Activated CD4-positive, CD25-positive, alpha-beta regulatory T cell treated with anti-CD3 and anti-CD28 coated beads, Interleukin-2, amount 50 U/mL, for 24 hours (primary cell): Measurements from ENCODE around the gene RRAGD.
A peak's percentile ranks its signal among the peaks of the same experiment; 100 is the strongest.

Source experiments
- ATAC-seq, 2 donors: fragments of 150-1000 bp; cut with Tn5 transposase; one replicate each; pipeline ENCODE4 v1.10.0; 2021; ENCODE audit warnings: mild to moderate bottlenecking in 1 of 2, moderate library complexity in 1 of 2

Gene RRAGD

GRCh38 chr6:89412071-89413005 lies at the start of gene RRAGD:
TSS of gene RRAGD (minus strand) at chr6:89412273. CDS start at chr6:89411993, 280 bp downstream.
- ATAC-seq: peak; percentile 87 to 89

GRCh38 chr6:89460713-89461112 lies 48.6 kb upstream of the RRAGD start:
- ATAC-seq: no peak

GRCh38 chr6:89459501-89459900 lies 47.4 kb upstream of the RRAGD start:
- ATAC-seq: no peak

GRCh38 chr6:89458704-89459103 lies 46.6 kb upstream of the RRAGD start:
- no peak for ATAC-seq

GRCh38 chr6:89454300-89454699 lies 42.2 kb upstream of the RRAGD start:
- no peak for ATAC-seq

GRCh38 chr6:89452281-89452680 lies 40.2 kb upstream of the RRAGD start:
- ATAC-seq: no peak

- no peak for ATAC-seq
Observed at GRCh38 chr6:89449193-89449592, 37.1 kb upstream of the RRAGD start.

GRCh38 chr6:89443658-89444057 lies 31.6 kb upstream of the RRAGD start:
- no peak for ATAC-seq

- ATAC-seq: no peak
Observed at GRCh38 chr6:89440200-89440599, 28.1 kb upstream of the RRAGD start.

- no peak for ATAC-seq
Observed at GRCh38 chr6:89439014-89439413, 26.9 kb upstream of the RRAGD start.

- ATAC-seq: no peak
Observed at GRCh38 chr6:89438248-89438647, 26.2 kb upstream of the RRAGD start.

- ATAC-seq: no peak
Observed at GRCh38 chr6:89436226-89436625, 24.2 kb upstream of the RRAGD start.

- no peak for ATAC-seq
Observed at GRCh38 chr6:89434954-89435353, 22.9 kb upstream of the RRAGD start.

- no peak for ATAC-seq
Observed at GRCh38 chr6:89434150-89434499, 22.1 kb upstream of the RRAGD start.

- no peak for ATAC-seq
Observed at GRCh38 chr6:89433252-89434149, 21.4 kb upstream of the RRAGD start.

GRCh38 chr6:89432875-89433251 lies 20.8 kb upstream of the RRAGD start, which contains the start of gene ANKRD6:
TSS of gene ANKRD6 (plus strand) at chr6:89433152. CDS start at chr6:89566977, 133,825 bp downstream.
- ATAC-seq: peak; percentile 91 to 93

- ATAC-seq: no peak
Observed at GRCh38 chr6:89430201-89430962, 18.3 kb upstream of the RRAGD start.

GRCh38 chr6:89416796-89417195 lies 4.7 kb upstream of the RRAGD start:
- no peak for ATAC-seq

- ATAC-seq: no peak
Observed at GRCh38 chr6:89415185-89415584, 3.1 kb upstream of the RRAGD start.

- ATAC-seq: no peak
Observed at GRCh38 chr6:89414215-89414614, 2.1 kb upstream of the RRAGD start.

GRCh38 chr6:89413006-89413400 lies 930 bp upstream of the RRAGD start:
- ATAC-seq: no peak

- peak; percentile 42 to 43 for ATAC-seq
Observed at GRCh38 chr6:89411145-89412070, 665 bp downstream of the RRAGD start.
